OCI-LY1 (cell line): ENCODE measurements around the gene TEX10.
"Not testable (repeated sequence)": the region's sequence is repeated elsewhere in the genome, so short reads cannot be mapped to it uniquely, and the experiment has no call there.

ENCODE experiments used
- H2AFZ ChIP-seq: fragments of 200-600 bp; sonication (generic), shearing (Covaris generic); 2 replicates; pipeline ENCODE4 v1.6.0; 2014; ENCODE audit warnings: antibody characterized with exemption, mild to moderate bottlenecking, low read length
- H3F3A ChIP-seq: fragments of 200-600 bp; sonication (generic), shearing (Covaris generic); 2 replicates; pipeline ENCODE4 v1.6.0; 2014; ENCODE audit warnings: mild to moderate bottlenecking, antibody characterized with exemption, low read length, moderate library complexity; ENCODE audit not compliant: insufficient read depth
- H3K27ac ChIP-seq: fragments of 200-600 bp; sonication (generic); 2 replicates; pipeline ENCODE4 v1.5.1; 2014; ENCODE audit warnings: low read length, mixed run types, mild to moderate bottlenecking, low read depth; ENCODE audit not compliant: poor library complexity, severe bottlenecking
- H3K27me3 ChIP-seq: fragments of 200-600 bp; sonication (generic); 2 replicates; pipeline ENCODE4 v1.6.0; 2014; ENCODE audit warnings: antibody characterized with exemption, mild to moderate bottlenecking, low read length, moderate library complexity; ENCODE audit not compliant: insufficient read depth
- H3K36me3 ChIP-seq: fragments of 200-600 bp; sonication (generic); 2 replicates; pipeline ENCODE4 v1.6.1; 2014; ENCODE audit warnings: mild to moderate bottlenecking, antibody characterized with exemption, low read length, moderate library complexity, mixed read lengths; ENCODE audit not compliant: insufficient read depth
- H3K4me1 ChIP-seq: fragments of 200-600 bp; sonication (generic); 2 replicates; pipeline ENCODE4 v1.5.1; 2014; ENCODE audit warnings: mild to moderate bottlenecking, low read length, moderate library complexity; ENCODE audit not compliant: insufficient read depth, severe bottlenecking
- H3K4me2 ChIP-seq: fragments of 200-600 bp; sonication (generic), shearing (Covaris generic); 2 replicates; pipeline ENCODE4 v1.6.1; 2014; ENCODE audit warnings: low read length
- H3K4me3 ChIP-seq: fragments of 200-600 bp; sonication (generic); 2 replicates; pipeline ENCODE4 v1.5.1; 2014; ENCODE audit warnings: low read length, low read depth, mild to moderate bottlenecking, mixed read lengths; ENCODE audit not compliant: poor library complexity, severe bottlenecking
- H3K79me2 ChIP-seq: fragments of 200-600 bp; shearing (Covaris generic); 2 replicates; pipeline ENCODE4 v1.6.1; 2016; ENCODE audit warnings: mixed run types, low read length, mixed read lengths; ENCODE audit not compliant: insufficient read depth
- H3K9ac ChIP-seq: fragments of 200-600 bp; sonication (generic), shearing (Covaris generic); 2 replicates; pipeline ENCODE4 v1.6.1; 2014; ENCODE audit warnings: mild to moderate bottlenecking, low read length, mixed read lengths
- H3K9me2 ChIP-seq: fragments of 200-600 bp; sonication (generic), shearing (Covaris generic); 2 replicates; pipeline ENCODE4 v1.6.1; 2014; ENCODE audit warnings: low read depth, mild to moderate bottlenecking, low read length, mixed read lengths
- H3K9me3 ChIP-seq: fragments of 200-600 bp; shearing (Covaris generic); 2 replicates; pipeline ENCODE4 v1.6.1; 2014; ENCODE audit warnings: low read length, mixed read lengths
- H4K20me1 ChIP-seq: fragments of 200-600 bp; sonication (generic), shearing (Covaris generic); 2 replicates; pipeline ENCODE4 v1.6.0; 2016; ENCODE audit warnings: mild to moderate bottlenecking, low read length; ENCODE audit not compliant: insufficient read depth
- CTCF ChIP-seq: fragments of 200-600 bp; sonication (generic), shearing (Covaris generic); IDR thresholded peaks from 2 replicates; pipeline ENCODE4 v1.5.1; 2017; ENCODE audit warnings: mild to moderate bottlenecking, antibody characterized with exemption, low read length, moderate library complexity, mixed read lengths
- EZH2 ChIP-seq: fragments of 200-600 bp; sonication (generic), shearing (Covaris generic); IDR thresholded peaks from 2 replicates; pipeline ENCODE4 v1.8.0; 2017; ENCODE audit warnings: borderline replicate concordance, mixed run types, mild to moderate bottlenecking, antibody characterized with exemption, low read length, moderate library complexity, mixed read lengths

The TEX10 gene

GRCh38 chr9:100396769-100397168 lies 44.0 kb upstream of the TEX10 start:
- H4K20me1 ChIP-seq: no peaks in the 10 kb centered on the region
- no peaks in the 10 kb centered on the region for H3K36me3 ChIP-seq
- 0 out of 2 replicates have a peak, but pooled peaks cover 2% of the 10 kb centered on the region for H3K9me3 ChIP-seq
- no peaks in the 10 kb centered on the region for H3K79me2 ChIP-seq
- H3K27me3 ChIP-seq: no peaks in the 10 kb centered on the region
- no peaks in the 10 kb centered on the region for H3F3A ChIP-seq
- no peak overlapping the region for H3K4me2 ChIP-seq
- TF ChIP-seq EZH2: no peak
- no peak for TF ChIP-seq CTCF
- H2AFZ ChIP-seq: no peak overlapping the region
- no peak overlapping the region for H3K27ac ChIP-seq
- H3K9ac ChIP-seq: no peak overlapping the region
- no peak overlapping the region for H3K4me3 ChIP-seq
- no peaks in the 10 kb centered on the region for H3K9me2 ChIP-seq
- H3K4me1 ChIP-seq: no peaks in the 10 kb centered on the region

- TF ChIP-seq EZH2 (no peak), CTCF (no peak)
- no peaks in the 10 kb centered on the region for H3F3A ChIP-seq
- no peak overlapping the region for H3K27ac ChIP-seq
- H3K4me1 ChIP-seq: no peaks in the 10 kb centered on the region
- H4K20me1 ChIP-seq: no peaks in the 10 kb centered on the region
- H2AFZ ChIP-seq: no peak overlapping the region
- H3K27me3 ChIP-seq: no peaks in the 10 kb centered on the region
- 0 out of 2 replicates have a peak, but pooled peaks cover 3% of the 10 kb centered on the region for H3K9me3 ChIP-seq
- H3K4me2 ChIP-seq: no peak overlapping the region
- H3K36me3 ChIP-seq: no peaks in the 10 kb centered on the region
- H3K9me2 ChIP-seq: no peaks in the 10 kb centered on the region
- no peak overlapping the region for H3K9ac ChIP-seq
- H3K79me2 ChIP-seq: no peaks in the 10 kb centered on the region
- no peak overlapping the region for H3K4me3 ChIP-seq
Observed at GRCh38 chr9:100394816-100395215, 42.1 kb upstream of the TEX10 start.

- Histone ChIP-seq H3K36me3 (no peaks in the 10 kb centered on the region), H3K79me2 (no peaks in the 10 kb centered on the region), H3K4me2 (no peak overlapping the region), H3K27me3 (no peaks in the 10 kb centered on the region), H3K27ac (no peak overlapping the region), H3K9me3 (0 out of 2 replicates have a peak, but pooled peaks cover 3% of the 10 kb centered on the region), H2AFZ (no peak overlapping the region), H3K4me1 (no peaks in the 10 kb centered on the region), H3F3A (no peaks in the 10 kb centered on the region), H3K9me2 (no peaks in the 10 kb centered on the region), H4K20me1 (no peaks in the 10 kb centered on the region), H3K9ac (no peak overlapping the region), H3K4me3 (no peak overlapping the region)
- TF ChIP-seq EZH2 (no peak), CTCF (no peak)
Observed at GRCh38 chr9:100394032-100394695, 41.4 kb upstream of the TEX10 start.

- H3F3A ChIP-seq, H2AFZ ChIP-seq, H3K4me3 ChIP-seq, H3K36me3 ChIP-seq, H3K4me1 ChIP-seq, H3K79me2 ChIP-seq, H3K9me3 ChIP-seq, H3K9ac ChIP-seq, H3K27me3 ChIP-seq, H3K27ac ChIP-seq, H3K4me2 ChIP-seq, H3K9me2 ChIP-seq, H4K20me1 ChIP-seq: not testable (repeated sequence)
Observed at GRCh38 chr9:100392989-100393388, 40.2 kb upstream of the TEX10 start.
